ENCODE measurements around the gene EMILIN1. TPM values are rescaled to one million over a fixed set of nuclear protein-coding genes. Genes with fewer than 3 reads are reported as not detected.
A peak's percentile ranks its signal among the peaks of the same experiment; 100 is the strongest.

The EMILIN1 gene
- total and polyA plus RNA-seq, 2 of the 8 experiments (the other 6 are each of a cell fraction or from before 2014, with no cell fraction given): 1.9 to 3.0 TPM

- TF ChIP-seq RXRA (IDR thresholded peaks at IDR 0.05; ENCODE audit: insufficient read depth, low read depth, low read length): no peak
- TF ChIP-seq TBP (IDR thresholded peaks at IDR 0.05; ENCODE audit: low read depth, low read length): peak; percentile 98
- TF ChIP-seq JUND (IDR thresholded peaks at IDR 0.05; ENCODE audit: low read length): no peak
- peak; percentile 92 for TF ChIP-seq ATF2 (IDR thresholded peaks at IDR 0.05; ENCODE audit: low read length)
- peak; percentile 81 for TF ChIP-seq MAX (IDR thresholded peaks at IDR 0.05)
- no peak for TF ChIP-seq CHD1 (IDR thresholded peaks at IDR 0.05; ENCODE audit: low read depth, low read length)
- peak; percentile 85; the same call in 1 of the 2 replicates for TF ChIP-seq SP4 (IDR thresholded peaks at IDR 0.05; ENCODE audit: low read length)
- 0 out of 2 replicates have a peak, but pooled peaks have one; percentile 62 for TF ChIP-seq KDM1A (IDR thresholded peaks at IDR 0.05; ENCODE audit: borderline replicate concordance, low read length)
- TF ChIP-seq CTBP2 (IDR thresholded peaks at IDR 0.05; ENCODE audit: borderline replicate concordance, insufficient read depth, insufficient read length, low read length): no peak
- peak; percentile 68 for TF ChIP-seq KDM4A (IDR thresholded peaks at IDR 0.05; ENCODE audit: low read depth, low read length, severe bottlenecking)
- TF ChIP-seq RAD21 (IDR thresholded peaks at IDR 0.05 in 1 of 2, conservative IDR thresholded peaks at IDR 0.05 in 1 of 2; ENCODE audit: low read depth in 2 of 2, low read length in 2 of 2): no peak
- TF ChIP-seq TCF12 (IDR thresholded peaks at IDR 0.05; ENCODE audit: low read depth, low read length): 0 out of 2 replicates have a peak, but pooled peaks have one; percentile 41
- no peak for TF ChIP-seq CTCF (IDR thresholded peaks at IDR 0.05; ENCODE audit: control extremely low read depth in 1 of 3, insufficient read depth in 1 of 3, low read depth in 1 of 3, low read length in 3 of 3)
- no peak for TF ChIP-seq EGR1 (IDR thresholded peaks at IDR 0.05; ENCODE audit: borderline replicate concordance, low read depth, low read length)
- TF ChIP-seq NRF1 (IDR thresholded peaks at IDR 0.05; ENCODE audit: low read depth, low read length): peak; percentile 43; the same call in 1 of the 2 replicates
- no peak for TF ChIP-seq SIRT6 (IDR thresholded peaks at IDR 0.05; ENCODE audit: low read length)
- no peak for TF ChIP-seq BCL11A (IDR thresholded peaks at IDR 0.05; ENCODE audit: low read depth in 2 of 2, low read length in 2 of 2)
- TF ChIP-seq SP1 (IDR thresholded peaks at IDR 0.05; ENCODE audit: low read depth, low read length): peak; percentile 77
- TF ChIP-seq CEBPB (IDR thresholded peaks at IDR 0.05; ENCODE audit: low read depth, low read length): peak; percentile 77
Measured at GRCh38 chr2:27050996-27051901, 27.2 kb upstream of the EMILIN1 start, which contains the start of gene AGBL5 (continued).

Data from H1 (cell line).